HepG2 (cell line): ENCODE measurements around the gene MXRA7. TPM values are rescaled to one million over a fixed set of nuclear protein-coding genes. Genes with fewer than 3 reads are reported as not detected.

Experiments used
- ATM ChIP-seq: fragments of 450-650 bp; IDR thresholded peaks from 2 replicates; pipeline ENCODE4 v1.7.1; 2017; ENCODE audit warnings: mild to moderate bottlenecking, borderline replicate concordance
- CCAR2 ChIP-seq: fragments of 200-400 bp; formaldehyde crosslinking; optimal IDR thresholded peaks from 2 replicates; pipeline ENCODE3; 2018; ENCODE audit warnings: low read depth, mild to moderate bottlenecking, low read length, moderate library complexity
- FOXK1 ChIP-seq: sonication (generic); formaldehyde crosslinking; IDR thresholded peaks from 2 replicates; pipeline ENCODE4 v1.4.0; 2020; ENCODE audit warnings: low read depth, missing genetic modification reagents, borderline replicate concordance
- HMG20A ChIP-seq: IDR thresholded peaks from 2 replicates; pipeline ENCODE4 v1.6.1; 2016; ENCODE audit warnings: borderline replicate concordance
- IRF2 ChIP-seq: IDR thresholded peaks from 2 replicates; pipeline ENCODE4 v1.6.1; 2018; ENCODE audit warnings: missing genetic modification reagents, missing compliant biosample characterization
- KLF16 ChIP-seq, 2 experiments: sonication (generic) in 1 of 2; formaldehyde crosslinking in 1 of 2; IDR thresholded peaks; 2 replicates each; pipeline versions ENCODE4 v1.6.1 to v1.8.0; 2016 to 2023; ENCODE audit warnings: missing genetic modification reagents in 2 of 2, missing compliant biosample characterization in 1 of 2
- MYC ChIP-seq: sonication (generic); formaldehyde crosslinking; IDR thresholded peaks from 2 replicates; pipeline ENCODE4 v1.9.0; 2021; ENCODE audit warnings: missing genetic modification reagents, borderline replicate concordance
- RXRB ChIP-seq: IDR thresholded peaks from 2 replicates; pipeline ENCODE4 v1.6.1; 2016; ENCODE audit warnings: borderline replicate concordance, missing genetic modification reagents, missing compliant biosample characterization
- SUZ12 ChIP-seq: fragments of 150-350 bp; IDR thresholded peaks from 2 replicates; pipeline ENCODE4 v1.6.1; 2014; ENCODE audit warnings: low read depth, low read length
- TBL1XR1 ChIP-seq: fragments of 150-350 bp; IDR thresholded peaks from 2 replicates; pipeline ENCODE4 v1.6.1; 2014; ENCODE audit warnings: borderline replicate concordance, low read length; ENCODE audit not compliant: partially characterized antibody
- ZNF12 ChIP-seq: sonication (generic); formaldehyde crosslinking; IDR thresholded peaks from 2 replicates; pipeline ENCODE4 v1.5.0; 2020; ENCODE audit warnings: missing genetic modification reagents
- ZNF138 ChIP-seq: sonication (generic); formaldehyde crosslinking; IDR thresholded peaks from 2 replicates; pipeline ENCODE4 v1.5.0; 2020; ENCODE audit warnings: mild to moderate bottlenecking, low read depth, missing genetic modification reagents
- ZNF326 ChIP-seq: sonication (generic); formaldehyde crosslinking; IDR thresholded peaks from 2 replicates; pipeline ENCODE4 v1.4.0; 2020; ENCODE audit warnings: missing genetic modification reagents, borderline replicate concordance
- ZNF550 ChIP-seq: sonication (generic); formaldehyde crosslinking; IDR thresholded peaks from 2 replicates; pipeline ENCODE4 v1.4.0; 2020; ENCODE audit warnings: mild to moderate bottlenecking, missing genetic modification reagents, borderline replicate concordance
- ZNF672 ChIP-seq: sonication (generic); formaldehyde crosslinking; IDR thresholded peaks from 2 replicates; pipeline ENCODE4 v1.8.1; 2022; ENCODE audit warnings: missing genetic modification reagents
- ZSCAN20 ChIP-seq: sonication (generic); formaldehyde crosslinking; IDR thresholded peaks from 2 replicates; pipeline ENCODE4 v1.4.0; 2020; ENCODE audit warnings: missing genetic modification reagents, mild to moderate bottlenecking, borderline replicate concordance
- ZSCAN25 ChIP-seq: sonication (generic); formaldehyde crosslinking; IDR thresholded peaks from 2 replicates; pipeline ENCODE4 v1.8.0; 2022; ENCODE audit warnings: mild to moderate bottlenecking, missing genetic modification reagents
- polyA plus RNA-seq, 8 experiments: library from polyadenylated mRNA; depleted of rRNA in 3 of 8; stranded (reverse) in 7 of 8; unstranded in 1 of 8; fragments of >200 nt; fragmentation: Illumina TruSeq in 4 of 8; extraction: Trizol in 4 of 8; gene quantifications; 2 replicates each; pipeline versions ENCODE4 v1.2.1 to v1.2.3, GENCODE V29; 2011 to 2016; ENCODE audit warnings: low read depth in 4 of 8, missing spikeins in 1 of 8, mixed read lengths in 1 of 8; ENCODE audit not compliant: insufficient read depth in 1 of 8
- total RNA-seq, 5 experiments: library from RNA; depleted of rRNA; stranded (reverse); fragments of >200 nt; fragmentation: Illumina TruSeq; extraction: Trizol; gene quantifications; 2 replicates each; pipeline ENCODE4 v1.2.3, GENCODE V29; 2016; ENCODE audit warnings: low read depth in 1 of 5
- TF ChIP-seq, protein P1 (sequence below): sonication (generic); formaldehyde crosslinking; IDR thresholded peaks from 2 replicates; pipeline ENCODE4 v1.5.0; 2020; ENCODE audit warnings: missing genetic modification reagents, mild to moderate bottlenecking, borderline replicate concordance
- TF ChIP-seq, protein P2 (sequence below): sonication (generic); formaldehyde crosslinking; IDR thresholded peaks from 2 replicates; pipeline ENCODE4 v1.4.0; 2020; ENCODE audit warnings: missing genetic modification reagents
- TF ChIP-seq, protein P3 (sequence below): sonication (generic); formaldehyde crosslinking; IDR thresholded peaks from 2 replicates; pipeline ENCODE4 v1.5.0; 2020; ENCODE audit warnings: mild to moderate bottlenecking, missing genetic modification reagents, borderline replicate concordance
- TF ChIP-seq, protein P4 (sequence below): sonication (generic); formaldehyde crosslinking; IDR thresholded peaks from 2 replicates; pipeline ENCODE4 v1.4.0; 2020; ENCODE audit warnings: missing genetic modification reagents, borderline replicate concordance

Gene MXRA7
- total and polyA plus RNA-seq, 2 of the 13 experiments (the other 11 are each of a cell fraction or from before 2014, with no cell fraction given), result 44.8 to 112 TPM

DNA sequence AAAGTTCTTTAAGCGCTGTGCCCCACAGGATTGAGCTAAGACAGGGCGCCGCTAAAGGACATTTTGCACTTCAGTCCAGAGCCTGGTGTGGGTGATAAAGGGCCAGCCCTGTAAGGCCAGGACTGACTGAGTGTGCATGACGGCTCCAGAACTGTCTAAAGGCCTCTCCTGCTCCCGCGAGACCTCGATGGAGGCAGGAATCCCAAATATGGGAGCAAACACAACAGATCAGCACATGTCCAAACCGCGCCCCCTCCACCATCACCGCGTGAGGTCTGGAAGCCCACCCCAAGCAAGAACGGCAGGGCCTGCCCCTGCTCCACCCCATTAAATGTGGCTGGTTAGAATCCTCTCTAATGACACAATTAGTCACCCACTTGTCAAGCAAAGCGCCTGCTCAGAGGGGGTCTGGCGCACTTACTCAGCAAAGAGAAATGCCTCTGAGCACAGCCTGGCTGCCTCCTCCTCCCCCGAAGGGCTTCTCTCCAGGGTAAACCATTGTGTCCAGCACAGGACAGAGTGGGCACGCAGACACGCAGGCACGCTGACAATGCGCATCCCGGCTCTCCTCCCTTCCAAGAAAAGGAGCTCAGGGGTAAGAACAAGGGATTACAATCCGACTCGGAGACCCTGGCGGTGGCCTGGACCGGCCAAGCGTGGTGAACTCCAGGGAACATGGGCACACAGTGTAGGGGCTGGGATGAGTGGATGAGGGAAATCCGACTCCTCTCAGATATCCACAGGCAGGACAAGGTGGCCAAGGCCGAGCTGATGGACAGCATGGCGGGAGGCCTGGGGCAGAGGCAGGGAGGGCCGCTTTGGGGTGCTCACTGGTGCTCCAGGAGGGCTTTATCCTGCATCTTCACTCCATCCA lies 1.5 kb downstream of the MXRA7 start (continued):
- TF ChIP-seq ZSCAN25 (CRISPR knock-in tag), result no peak
- no peak for TF ChIP-seq ZSCAN20 (CRISPR knock-in tag)
- TF ChIP-seq ZNF12 (CRISPR knock-in tag), result no peak
- TF ChIP-seq KLF16 (CRISPR knock-in tag; IDR thresholded peaks at IDR 0.05), result no peak
- no peak for TF ChIP-seq TBL1XR1
- TF ChIP-seq ZNF326 (CRISPR knock-in tag), result no peak
- TF ChIP-seq RXRB, result peak; percentile 8; the same call in 1 of the 2 replicates
- TF ChIP-seq, protein P1, sequence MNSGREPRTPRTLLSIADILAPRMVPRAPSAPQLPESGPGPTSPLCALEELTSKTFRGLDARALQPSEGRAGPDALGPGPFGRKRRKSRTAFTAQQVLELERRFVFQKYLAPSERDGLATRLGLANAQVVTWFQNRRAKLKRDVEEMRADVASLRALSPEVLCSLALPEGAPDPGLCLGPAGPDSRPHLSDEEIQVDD (CRISPR knock-in tag), result no peak
- no peak for TF ChIP-seq SUZ12
- TF ChIP-seq, protein P2, sequence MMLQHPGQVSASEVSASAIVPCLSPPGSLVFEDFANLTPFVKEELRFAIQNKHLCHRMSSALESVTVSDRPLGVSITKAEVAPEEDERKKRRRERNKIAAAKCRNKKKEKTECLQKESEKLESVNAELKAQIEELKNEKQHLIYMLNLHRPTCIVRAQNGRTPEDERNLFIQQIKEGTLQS (CRISPR knock-in tag), result no peak
- TF ChIP-seq CCAR2, result no peak
- 0 out of 2 replicates have a peak, but pooled peaks have one; percentile 17 for TF ChIP-seq FOXK1 (CRISPR knock-in tag)
- TF ChIP-seq, protein P3, sequence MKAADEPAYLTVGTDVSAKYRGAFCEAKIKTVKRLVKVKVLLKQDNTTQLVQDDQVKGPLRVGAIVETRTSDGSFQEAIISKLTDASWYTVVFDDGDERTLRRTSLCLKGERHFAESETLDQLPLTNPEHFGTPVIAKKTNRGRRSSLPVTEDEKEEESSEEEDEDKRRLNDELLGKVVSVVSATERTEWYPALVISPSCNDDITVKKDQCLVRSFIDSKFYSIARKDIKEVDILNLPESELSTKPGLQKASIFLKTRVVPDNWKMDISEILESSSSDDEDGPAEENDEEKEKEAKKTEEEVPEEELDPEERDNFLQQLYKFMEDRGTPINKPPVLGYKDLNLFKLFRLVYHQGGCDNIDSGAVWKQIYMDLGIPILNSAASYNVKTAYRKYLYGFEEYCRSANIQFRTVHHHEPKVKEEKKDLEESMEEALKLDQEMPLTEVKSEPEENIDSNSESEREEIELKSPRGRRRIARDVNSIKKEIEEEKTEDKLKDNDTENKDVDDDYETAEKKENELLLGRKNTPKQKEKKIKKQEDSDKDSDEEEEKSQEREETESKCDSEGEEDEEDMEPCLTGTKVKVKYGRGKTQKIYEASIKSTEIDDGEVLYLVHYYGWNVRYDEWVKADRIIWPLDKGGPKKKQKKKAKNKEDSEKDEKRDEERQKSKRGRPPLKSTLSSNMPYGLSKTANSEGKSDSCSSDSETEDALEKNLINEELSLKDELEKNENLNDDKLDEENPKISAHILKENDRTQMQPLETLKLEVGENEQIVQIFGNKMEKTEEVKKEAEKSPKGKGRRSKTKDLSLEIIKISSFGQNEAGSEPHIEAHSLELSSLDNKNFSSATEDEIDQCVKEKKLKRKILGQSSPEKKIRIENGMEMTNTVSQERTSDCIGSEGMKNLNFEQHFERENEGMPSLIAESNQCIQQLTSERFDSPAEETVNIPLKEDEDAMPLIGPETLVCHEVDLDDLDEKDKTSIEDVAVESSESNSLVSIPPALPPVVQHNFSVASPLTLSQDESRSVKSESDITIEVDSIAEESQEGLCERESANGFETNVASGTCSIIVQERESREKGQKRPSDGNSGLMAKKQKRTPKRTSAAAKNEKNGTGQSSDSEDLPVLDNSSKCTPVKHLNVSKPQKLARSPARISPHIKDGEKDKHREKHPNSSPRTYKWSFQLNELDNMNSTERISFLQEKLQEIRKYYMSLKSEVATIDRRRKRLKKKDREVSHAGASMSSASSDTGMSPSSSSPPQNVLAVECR (CRISPR knock-in tag), result no peak
- TF ChIP-seq ZNF550 (CRISPR knock-in tag), result no peak
- TF ChIP-seq, protein P4, sequence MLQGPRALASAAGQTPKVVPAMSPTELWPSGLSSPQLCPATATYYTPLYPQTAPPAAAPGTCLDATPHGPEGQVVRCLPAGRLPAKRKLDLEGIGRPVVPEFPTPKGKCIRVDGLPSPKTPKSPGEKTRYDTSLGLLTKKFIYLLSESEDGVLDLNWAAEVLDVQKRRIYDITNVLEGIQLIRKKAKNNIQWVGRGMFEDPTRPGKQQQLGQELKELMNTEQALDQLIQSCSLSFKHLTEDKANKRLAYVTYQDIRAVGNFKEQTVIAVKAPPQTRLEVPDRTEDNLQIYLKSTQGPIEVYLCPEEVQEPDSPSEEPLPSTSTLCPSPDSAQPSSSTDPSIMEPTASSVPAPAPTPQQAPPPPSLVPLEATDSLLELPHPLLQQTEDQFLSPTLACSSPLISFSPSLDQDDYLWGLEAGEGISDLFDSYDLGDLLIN (CRISPR knock-in tag), result no peak
- TF ChIP-seq HMG20A (CRISPR knock-in tag), result no peak
- TF ChIP-seq ZNF672, result no peak
- TF ChIP-seq IRF2 (CRISPR knock-in tag), result peak; percentile 20; the same call in 1 of the 2 replicates
- no peak for TF ChIP-seq ATM
- TF ChIP-seq MYC (CRISPR knock-in tag), result no peak
- no peak for TF ChIP-seq ZNF138 (CRISPR knock-in tag)
